Esophagus (tissue), 2 donors: ENCODE measurements around the gene PRR30. TPM values are rescaled to one million over a fixed set of nuclear protein-coding genes. Genes with fewer than 3 reads are reported as not detected.

Experiments
- H3K27ac ChIP-seq, 2 donors: one replicate each; pipeline ENCODE4 v1.5.1; 2013; ENCODE audit warnings: low read depth in 2 of 2, mild to moderate bottlenecking in 2 of 2, inconsistent platforms in 1 of 2, low read length in 1 of 2, moderate library complexity in 1 of 2
- H3K27me3 ChIP-seq, 2 donors: one replicate each; pipeline ENCODE4 v1.6.1; 2013; ENCODE audit warnings: low read length in 2 of 2, control low read depth in 1 of 2, mild to moderate bottlenecking in 1 of 2; ENCODE audit not compliant: insufficient read depth in 2 of 2, control insufficient read depth in 1 of 2
- H3K36me3 ChIP-seq, 2 donors: one replicate each; pipeline ENCODE4 v1.6.1; 2013; ENCODE audit warnings: low read length in 1 of 2; ENCODE audit not compliant: control insufficient read depth in 2 of 2, insufficient read depth in 2 of 2
- H3K4me1 ChIP-seq, 2 donors: one replicate each; pipeline ENCODE4 v1.6.1; 2013; ENCODE audit warnings: low read length in 1 of 2; ENCODE audit not compliant: control insufficient read depth in 2 of 2, insufficient read depth in 2 of 2
- H3K4me3 ChIP-seq, 2 donors: one replicate each; pipeline ENCODE4 v1.5.1; 2013; ENCODE audit warnings: low read length in 2 of 2, mild to moderate bottlenecking in 2 of 2, low read depth in 1 of 2, moderate library complexity in 1 of 2
- H3K9me3 ChIP-seq, 2 donors: one replicate each; pipeline ENCODE4 v1.6.1; 2013; ENCODE audit warnings: mild to moderate bottlenecking in 2 of 2, low read depth in 1 of 2, low read length in 1 of 2, moderate library complexity in 1 of 2; ENCODE audit not compliant: control insufficient read depth in 2 of 2, insufficient read depth in 1 of 2
- WGBS, 2 donors: extraction: QIAGEN DNeasy Blood & Tissue Kit; methylation state at CpG; one replicate each; pipeline ENCODE4 v1.1.7; 2013; 5-methylcytosine and 5-hydroxymethylcytosine counted together
- polyA plus RNA-seq, 2 donors: library from polyadenylated mRNA; stranded (reverse); fragments of 200-250 nt; gene quantifications; one replicate each; pipeline ENCODE4 v1.2.3, GENCODE V29; 2013
- donor health status: healthy with polysubstance abuse.
- donor health status: Bipolar disorder and iron deficiency.

PRR30 gene
- polyA plus RNA-seq, 2 donors = not detected

DNA sequence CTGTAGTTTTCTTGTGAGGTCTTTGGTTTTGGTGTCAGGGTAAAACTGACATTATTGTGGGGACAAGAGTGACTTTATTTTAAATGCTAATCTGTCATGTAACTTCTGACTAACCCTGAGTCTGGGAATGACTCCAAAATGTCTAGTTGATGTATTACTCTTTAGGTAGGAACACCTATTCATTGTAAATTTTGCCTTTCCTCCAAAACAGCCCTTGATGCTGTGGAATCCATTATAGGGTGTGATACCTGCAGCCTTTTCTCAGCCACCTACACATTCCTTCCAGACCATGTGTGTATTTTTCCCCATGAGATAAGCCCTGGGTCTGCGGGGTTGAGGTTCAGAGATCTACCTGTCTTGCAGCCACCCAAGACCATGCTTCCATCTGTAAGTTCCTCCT, 4.1 kb upstream of the PRR30 start:
- H3K36me3 ChIP-seq = no peaks in the 10 kb centered on the region
- H3K9me3 ChIP-seq = no peaks in the 10 kb centered on the region
- WGBS, 2 donors = 38 to 40% methylated on average over 1 of the region's 1 CpG
- no peaks in the 10 kb centered on the region for H3K27me3 ChIP-seq
- H3K27ac ChIP-seq = no peak overlapping the region
- no peaks in the 10 kb centered on the region for H3K4me1 ChIP-seq
- no peak overlapping the region for H3K4me3 ChIP-seq

DNA sequence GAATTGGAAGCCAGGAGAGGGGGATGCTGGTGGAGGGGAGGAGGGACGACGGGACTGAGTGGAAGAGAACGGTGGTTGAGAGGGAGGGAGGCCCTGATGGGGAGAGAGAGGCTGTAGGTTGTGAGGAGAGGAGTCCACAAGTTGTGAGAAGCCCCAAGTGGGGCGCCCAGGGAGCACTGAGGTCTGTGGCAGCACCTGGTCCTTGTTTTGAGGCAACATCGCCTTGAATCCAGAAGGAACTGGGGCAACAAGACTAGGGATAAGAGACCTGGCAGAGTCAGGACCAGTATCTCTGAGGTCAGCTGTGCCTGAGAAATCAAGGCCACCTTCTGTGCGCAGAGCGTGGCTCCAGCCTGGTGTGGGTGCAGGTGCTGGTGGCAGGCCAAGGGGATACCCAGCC, 1.1 kb downstream of the PRR30 start:
- no peaks in the 10 kb centered on the region for H3K27me3 ChIP-seq
- peaks cover 2 to 3% of the 10 kb centered on the region in 2 donors for H3K4me1 ChIP-seq
- no peak overlapping the region for H3K27ac ChIP-seq
- 83 to 86% methylated on average over 7 of the region's 7 CpGs for WGBS, 2 donors
- H3K9me3 ChIP-seq = no peaks in the 10 kb centered on the region
- no peaks in the 10 kb centered on the region for H3K36me3 ChIP-seq
- no peak overlapping the region for H3K4me3 ChIP-seq

DNA sequence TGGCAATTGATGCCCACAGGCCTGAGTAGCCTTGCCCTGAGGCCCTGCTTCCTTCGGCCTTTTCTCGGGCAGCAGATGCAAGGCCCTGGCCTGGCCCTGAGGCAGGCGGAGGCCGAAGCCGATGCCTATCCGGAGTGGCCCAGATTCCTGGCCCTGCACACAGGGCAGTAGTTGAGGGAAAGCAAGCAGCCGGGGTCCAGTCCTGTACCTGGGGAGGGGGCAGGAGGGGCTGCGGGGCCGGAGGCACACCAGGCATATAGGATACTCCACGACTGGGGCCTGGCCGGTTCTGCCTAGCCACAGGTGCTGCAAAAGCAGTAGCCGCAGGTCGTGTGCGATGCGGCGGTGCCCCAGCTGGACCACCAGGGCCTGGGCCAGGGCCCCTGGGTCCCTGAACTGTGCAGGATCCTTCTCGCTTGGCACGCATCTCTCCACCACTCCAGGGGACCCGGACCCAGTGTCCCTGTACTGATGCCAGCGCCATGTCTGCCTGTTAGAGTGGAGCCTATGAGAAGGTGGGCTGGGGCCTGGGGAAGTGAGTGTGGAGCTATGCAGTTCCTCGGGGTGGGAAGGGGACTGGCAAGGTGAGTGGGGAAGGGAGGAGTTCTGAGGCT, 1.8 kb downstream of the PRR30 start:
- peaks cover 2 to 8% of the 10 kb centered on the region in 2 donors for H3K4me1 ChIP-seq
- no peaks in the 10 kb centered on the region for H3K9me3 ChIP-seq
- no peaks in the 10 kb centered on the region for H3K27me3 ChIP-seq
- H3K4me3 ChIP-seq = no peak overlapping the region
- no peak overlapping the region for H3K27ac ChIP-seq
- 92 to 94% methylated on average over 21 of the region's 21 CpGs for WGBS, 2 donors
- H3K36me3 ChIP-seq = peaks cover 0 to 2% of the 10 kb centered on the region in 2 donors

DNA sequence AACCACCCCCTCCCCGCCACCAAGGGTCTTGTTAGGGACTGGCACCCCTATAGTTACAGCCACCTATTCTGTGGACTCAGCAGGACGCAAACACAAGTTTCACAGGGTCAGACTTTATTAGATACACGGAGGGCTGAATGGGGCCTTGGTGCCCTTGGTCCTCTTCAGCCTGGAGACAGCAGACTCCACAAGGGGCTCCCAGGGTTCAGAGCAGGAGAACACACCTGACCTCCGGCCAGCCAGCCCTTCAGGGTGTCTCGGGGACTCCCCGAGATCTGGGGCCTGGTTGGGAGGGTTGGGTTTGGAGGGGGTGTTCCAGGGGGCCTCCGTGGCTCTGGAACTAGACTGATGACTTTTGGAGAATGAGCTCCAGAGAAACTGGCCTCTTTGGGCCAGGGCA, 2.5 kb downstream of the PRR30 start:
- 92 to 95% methylated on average over 7 of the region's 7 CpGs for WGBS, 2 donors
- no peaks in the 10 kb centered on the region for H3K9me3 ChIP-seq
- no peak overlapping the region for H3K27ac ChIP-seq
- no peak overlapping the region for H3K4me3 ChIP-seq
- H3K4me1 ChIP-seq = peaks cover 2 to 8% of the 10 kb centered on the region in 2 donors
- H3K36me3 ChIP-seq = peaks cover 0 to 9% of the 10 kb centered on the region in 2 donors
- H3K27me3 ChIP-seq = no peaks in the 10 kb centered on the region

DNA sequence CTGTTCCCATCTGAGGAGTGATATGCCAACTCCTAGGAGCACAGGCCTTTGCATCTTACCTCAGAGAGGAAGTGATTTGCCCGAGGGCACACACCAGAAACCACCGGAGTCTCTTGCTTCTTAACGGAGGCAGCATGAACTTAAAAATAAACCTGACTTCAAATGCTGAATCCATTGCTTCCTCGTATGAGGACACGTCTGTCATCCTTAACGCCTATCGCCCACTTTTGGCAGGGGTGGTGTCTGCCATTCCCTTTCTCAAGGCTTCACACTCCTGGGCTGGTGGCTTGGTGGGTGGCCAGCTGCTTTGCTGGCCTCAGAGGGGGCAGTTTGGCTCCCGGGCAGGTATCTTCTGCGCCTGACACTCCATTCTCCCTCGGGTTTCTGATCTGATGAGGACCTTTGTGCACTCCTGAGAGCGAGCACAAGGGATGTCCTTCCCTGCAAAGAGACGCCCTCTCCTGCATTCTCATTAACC, 3.7 kb downstream of the PRR30 start:
- 83 to 84% methylated on average over 12 of the region's 12 CpGs for WGBS, 2 donors

DNA sequence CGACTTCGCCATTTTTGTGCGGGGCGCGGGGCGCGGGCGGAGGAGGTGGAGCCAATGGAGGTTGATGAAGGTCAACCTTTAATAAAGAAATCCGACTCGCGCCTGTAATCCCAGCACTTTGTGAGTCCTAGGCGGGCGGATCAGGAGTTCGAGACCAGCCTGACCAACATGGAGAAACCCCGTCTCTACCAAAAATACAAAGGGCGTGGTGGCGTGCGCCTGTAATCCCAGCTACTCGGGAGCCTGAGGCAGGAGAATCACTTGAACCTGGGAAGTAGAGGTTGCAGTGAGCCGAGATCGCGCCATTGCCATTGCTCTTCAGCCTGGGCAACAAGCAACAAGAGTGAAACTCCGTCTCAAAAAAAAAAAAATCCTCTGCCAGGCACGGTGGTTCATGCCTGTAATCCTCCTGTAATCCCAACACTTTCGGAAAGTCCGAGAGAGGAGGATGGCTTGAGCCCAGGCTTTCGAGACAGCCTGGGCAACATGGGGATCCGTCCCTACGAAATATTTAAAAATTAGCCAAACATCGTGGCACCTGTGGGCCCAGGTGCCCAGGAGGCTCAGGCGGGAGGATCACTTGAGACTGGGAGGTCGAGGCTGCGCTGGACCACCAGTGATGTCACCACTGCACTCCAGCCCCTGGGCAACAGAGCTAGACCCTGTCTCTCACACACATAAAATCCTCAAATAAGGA, 4.3 kb downstream of the PRR30 start:
- Histone ChIP-seq H3K4me3 (peak overlapping the region; percentile 6 to 85), H3K27ac (peak overlapping the region in 1 of 2 donors; percentile 36), H3K27me3 (no peaks in the 10 kb centered on the region), H3K9me3 (no peaks in the 10 kb centered on the region), H3K36me3 (peaks cover 2 to 25% of the 10 kb centered on the region in 2 donors), H3K4me1 (peaks cover 2 to 8% of the 10 kb centered on the region in 2 donors)
- WGBS, 2 donors = 51 to 52% methylated on average over 33 of the region's 33 CpGs

More for the DNA sequence above, 3.7 kb downstream of the PRR30 start:
- Histone ChIP-seq H3K27ac (no peak overlapping the region), H3K4me3 (no peak overlapping the region), H3K9me3 (no peaks in the 10 kb centered on the region), H3K4me1 (peaks cover 2 to 8% of the 10 kb centered on the region in 2 donors), H3K36me3 (peaks cover 2 to 20% of the 10 kb centered on the region in 2 donors), H3K27me3 (no peaks in the 10 kb centered on the region)

- 1% methylated on average over 77 to 86 of the region's 86 CpGs for WGBS, 2 donors
- no peaks in the 10 kb centered on the region for H3K27me3 ChIP-seq
- H3K9me3 ChIP-seq = no peaks in the 10 kb centered on the region
- H3K36me3 ChIP-seq = peaks cover 2 to 25% of the 10 kb centered on the region in 2 donors
- H3K27ac ChIP-seq = peak within 1 kb of the TSS; percentile 82 to 86
- H3K4me3 ChIP-seq = peak within 1 kb of the TSS; percentile 85 to 88
- H3K4me1 ChIP-seq = peaks cover 2 to 8% of the 10 kb centered on the region in 2 donors
These were observed 5.1 kb downstream of the PRR30 start, which contains the start of gene PREB for GRCh38 chr2:27133905-27134780. Gene PREB, minus strand, starts transcription at chr2:27134636. Its CDS starts 215 bp downstream, at chr2:27134421.

DNA sequence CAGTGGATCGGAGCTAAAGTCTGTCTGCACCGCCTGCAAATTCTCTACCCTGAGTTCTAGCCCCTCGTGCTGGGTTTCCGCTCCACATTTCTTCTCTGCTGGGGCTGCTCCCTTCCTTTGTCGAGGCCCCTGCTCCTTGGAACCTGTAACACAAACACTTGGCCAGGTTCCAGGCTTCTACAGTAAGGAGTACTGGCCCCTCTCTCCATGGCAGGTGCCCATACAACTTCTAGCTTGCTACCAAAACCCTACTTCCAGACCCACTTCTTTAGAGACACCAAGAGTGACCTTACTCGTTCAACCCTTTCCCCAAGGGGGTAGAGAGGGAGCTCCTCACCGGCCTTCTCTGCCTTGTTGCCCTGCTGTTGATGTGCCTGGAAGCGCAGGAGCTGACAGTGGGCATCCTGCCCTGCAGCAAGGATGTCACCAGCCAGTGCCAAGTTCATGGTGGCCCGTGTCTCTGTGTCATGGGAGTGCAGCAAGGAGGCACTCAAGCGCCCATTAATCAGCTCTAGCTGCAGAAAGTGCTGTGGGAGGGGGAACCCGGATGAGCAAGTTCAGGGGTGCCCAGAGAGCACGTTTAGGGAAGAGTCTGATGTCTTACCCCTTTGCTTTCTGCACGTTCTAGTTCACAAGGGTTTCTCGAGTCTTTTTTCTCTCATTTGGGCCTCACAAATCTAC, 5.9 kb downstream of the PRR30 start:
- H3K27ac ChIP-seq = peak overlapping the region in 1 of 2 donors; percentile 6
- no peaks in the 10 kb centered on the region for H3K27me3 ChIP-seq
- WGBS, 2 donors = 38% methylated on average over 14 of the region's 14 CpGs
- H3K4me1 ChIP-seq = peaks cover 2 to 8% of the 10 kb centered on the region in 2 donors
- peaks cover 2 to 25% of the 10 kb centered on the region in 2 donors for H3K36me3 ChIP-seq
- peak overlapping the region; percentile 85 to 88 for H3K4me3 ChIP-seq
- no peaks in the 10 kb centered on the region for H3K9me3 ChIP-seq

- H3K9me3 ChIP-seq = no peaks in the 10 kb centered on the region
- 84 to 87% methylated on average over 11 of the region's 11 CpGs for WGBS, 2 donors
- H3K4me3 ChIP-seq = no peak overlapping the region
- H3K36me3 ChIP-seq = peaks cover 2 to 25% of the 10 kb centered on the region in 2 donors
- H3K27ac ChIP-seq = no peak overlapping the region
- H3K27me3 ChIP-seq = no peaks in the 10 kb centered on the region
- peaks cover 2 to 8% of the 10 kb centered on the region in 2 donors for H3K4me1 ChIP-seq
These were observed 7.8 kb downstream of the PRR30 start for GRCh38 chr2:27131429-27131828.
